ENCODE measurements around the gene ARL6IP6.

ARL6IP6 gene

DNA sequence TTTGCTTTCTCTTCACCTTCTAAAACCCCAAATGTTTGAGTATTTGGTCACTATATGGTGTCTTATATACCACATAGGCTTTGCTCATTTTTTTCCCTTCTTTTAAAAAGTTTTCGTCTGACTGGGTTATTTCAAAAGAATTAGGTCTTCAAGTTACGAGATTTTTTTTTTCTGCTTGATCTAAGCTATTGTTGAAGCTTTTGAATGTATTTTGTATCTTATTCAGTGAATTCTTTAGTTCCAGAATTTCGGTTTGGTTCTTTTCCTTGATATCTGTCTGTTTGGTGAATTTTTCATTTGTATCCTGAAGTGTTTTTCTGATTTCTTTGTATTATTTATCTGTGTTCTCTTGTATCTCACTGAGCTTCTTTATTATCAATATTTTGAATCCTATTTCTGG, 93.5 kb downstream of the ARL6IP6 start:
- DNase-seq, result no peak
